Activated B cell treated with CpG ODN at 0.5 μM for 24 hours (primary cell): Measurements from ENCODE around the gene SAP30. TPM values are rescaled to one million over a fixed set of nuclear protein-coding genes. Genes with fewer than 3 reads are reported as not detected.

Experiments used
- ATAC-seq: fragments of 200-7000 bp; cut with Tn5 transposase; one replicate; pipeline ENCODE4 v1.10.0; 2021; ENCODE audit warnings: low read depth, mild to moderate bottlenecking, moderate library complexity
- CTCF ChIA-PET: fragments of 350-600 bp; sonication (Branson Sonifier 250); formaldehyde crosslinking; loops from one replicate; lab custom pipeline; 2021; ENCODE audit warnings: antibody characterized with exemption; lab: Charles Lee
- POLR2A ChIA-PET: fragments of 350-600 bp; sonication (Branson Sonifier 250); formaldehyde crosslinking; loops from one replicate; lab custom pipeline; 2021; ENCODE audit warnings: antibody characterized with exemption; lab: Charles Lee
- DNase-seq: peaks from one replicate; pipeline ENCODE4 v3.0.0; 2022
- H3K27ac Mint-ChIP-seq: one replicate; pipeline ENCODE4 v1.8.0; 2020; ENCODE audit warnings: mixed read lengths
- H3K27me3 Mint-ChIP-seq: one replicate; pipeline ENCODE4 v1.8.0; 2021; ENCODE audit warnings: mixed read lengths
- H3K36me3 Mint-ChIP-seq: one replicate; pipeline ENCODE4 v1.8.0; 2021; ENCODE audit warnings: low read depth, mixed read lengths
- H3K4me1 Mint-ChIP-seq: one replicate; pipeline ENCODE4 v1.8.0; 2021; ENCODE audit warnings: mixed read lengths
- H3K4me3 Mint-ChIP-seq: one replicate; pipeline ENCODE4 v1.8.0; 2020; ENCODE audit warnings: mild to moderate bottlenecking, mixed read lengths
- H3K9me3 Mint-ChIP-seq: one replicate; pipeline ENCODE4 v1.8.0; 2020; ENCODE audit warnings: mixed read lengths
- CTCF ChIP-seq: fragments of 200-600 bp; IDR thresholded peaks from one replicate; pipeline ENCODE4 v1.8.0; 2022; ENCODE audit warnings: antibody characterized with exemption, mild to moderate bottlenecking
- intact Hi-C: fragments of 100-400 bp; cut with micrococcal nuclease; formaldehyde crosslinking; loops from one replicate; pipeline ENCODE4 v1.15.1; 2024
- total RNA-seq: library from RNA; stranded (reverse); gene quantifications from 2 replicates; pipeline ENCODE4 v1.2.3, GENCODE V29; 2022

The SAP30 gene
- total RNA-seq, 1 donor from 2014 or later = 2.1 TPM

GRCh38 chr4:173420801-173421200 is 50.0 kb downstream of the SAP30 start:
- intact Hi-C loops = loop anchor here (1.0 kb wide), 2 partner anchors 74 to 898 kb away; no protein-coding TSS in a partner anchor
- CTCF ChIA-PET = interaction anchor here (1.2 to 11.4 kb wide), 10 partner anchors 9 to 408 kb away, joined by 3 to 139 read pairs (median 6); no protein-coding TSS in a partner anchor
- H3K27ac Mint-ChIP-seq = no peak overlapping the region

GRCh38 chr4:173424899-173425805 is 54.4 kb downstream of the SAP30 start:
- intact Hi-C loops = no loop called here
- no peaks in the 10 kb centered on the region for H3K36me3 Mint-ChIP-seq
- TF ChIP-seq CTCF = no peak
- DNase-seq (no peak), ATAC-seq (no peak)
- ChIA-PET POLR2A (no interaction called here), CTCF (interaction anchor here (1.0 to 1.2 kb wide), 2 partner anchors 69 to 412 kb away, joined by 3 to 4 read pairs; no protein-coding TSS in a partner anchor)
- H3K9me3 Mint-ChIP-seq = no peaks in the 10 kb centered on the region
- H3K27me3 Mint-ChIP-seq = no peaks in the 10 kb centered on the region
- no peak overlapping the region for H3K4me3 Mint-ChIP-seq
- H3K27ac Mint-ChIP-seq = no peak overlapping the region
- no peaks in the 10 kb centered on the region for H3K4me1 Mint-ChIP-seq

More at GRCh38 chr4:173420801-173421200, 50.0 kb downstream of the SAP30 start:
- Mint-ChIP-seq H3K4me1 (peaks cover 3% of the 10 kb centered on the region), H3K27me3 (no peaks in the 10 kb centered on the region), H3K36me3 (no peaks in the 10 kb centered on the region), H3K4me3 (no peak overlapping the region), H3K9me3 (no peaks in the 10 kb centered on the region)
- no peak for ATAC-seq
- POLR2A ChIA-PET = interaction anchor here (0.6 to 1.1 kb wide), 2 partner anchors 50 to 74 kb away, joined by 3 to 4 read pairs; partner anchors contain the start of gene SAP30
- TF ChIP-seq CTCF = no peak
- no peak for DNase-seq

- H3K4me3 Mint-ChIP-seq = no peak overlapping the region
- no peaks in the 10 kb centered on the region for H3K27me3 Mint-ChIP-seq
- DNase-seq (no peak), ATAC-seq (no peak)
- POLR2A ChIA-PET = no interaction called here
- TF ChIP-seq CTCF = no peak
- CTCF ChIA-PET = interaction anchor here (1.2 kb wide), 1 partner anchor 68 kb away, joined by 3 read pairs; no protein-coding TSS in a partner anchor
- H3K4me1 Mint-ChIP-seq = no peaks in the 10 kb centered on the region
- H3K27ac Mint-ChIP-seq = no peak overlapping the region
- H3K36me3 Mint-ChIP-seq = no peaks in the 10 kb centered on the region
- intact Hi-C loops = no loop called here
- H3K9me3 Mint-ChIP-seq = no peaks in the 10 kb centered on the region
These were observed 55.3 kb downstream of the SAP30 start for GRCh38 chr4:173426064-173426463.

Other genes starting within 250 kb of the SAP30 start
- gene GALNT7, start 202.1 kb upstream of the SAP30 start, total RNA-seq = 15.3 and 16.9 TPM in 2 replicates
- gene HMGB2, start 36.6 kb upstream of the SAP30 start, total RNA-seq = 63.2 and 63.9 TPM in 2 replicates
- not detected in 2 replicates for gene SCRG1, start 28.2 kb downstream of the SAP30 start, total RNA-seq
- gene HAND2, start 159.3 kb downstream of the SAP30 start, total RNA-seq = not detected in 2 replicates